Measurements from ENCODE around the gene ZNF367.
A peak's percentile ranks its signal among the peaks of the same experiment; 100 is the strongest.
"Not testable (repeated sequence)": the region's sequence is repeated elsewhere in the genome, so short reads cannot be mapped to it uniquely, and the experiment has no call there.

Gene ZNF367

GRCh38 chr9:96360523-96360922, 57.6 kb downstream of the ZNF367 start:
- not testable (repeated sequence) for DNase-seq

- DNase-seq = no peak
Observed at GRCh38 chr9:96350866-96351265, 67.3 kb downstream of the ZNF367 start.

GRCh38 chr9:96348261-96348660, 69.9 kb downstream of the ZNF367 start:
- DNase-seq = no peak

GRCh38 chr9:96345551-96345950, 72.6 kb downstream of the ZNF367 start:
- DNase-seq = no peak

- DNase-seq = peak; percentile 83
Observed at GRCh38 chr9:96344458-96345180, 73.6 kb downstream of the ZNF367 start.

GRCh38 chr9:96343515-96344360, 74.4 kb downstream of the ZNF367 start:
- no peak for DNase-seq

- no peak for DNase-seq
Observed at GRCh38 chr9:96342571-96343245, 75.5 kb downstream of the ZNF367 start.

- no peak for DNase-seq
Observed at GRCh38 chr9:96340707-96341106, 77.5 kb downstream of the ZNF367 start.

- no peak for DNase-seq
Observed at GRCh38 chr9:96338299-96338698, 79.9 kb downstream of the ZNF367 start.
